TTC549 (cell line): ENCODE results near the gene RALGAPA2.

Experiments
- FAIRE-seq: peaks from 2 replicates; lab custom pipeline; 2012; peaks lifted over from hg19 to GRCh38; lab: Jason Lieb, UNC

RALGAPA2 gene

DNA sequence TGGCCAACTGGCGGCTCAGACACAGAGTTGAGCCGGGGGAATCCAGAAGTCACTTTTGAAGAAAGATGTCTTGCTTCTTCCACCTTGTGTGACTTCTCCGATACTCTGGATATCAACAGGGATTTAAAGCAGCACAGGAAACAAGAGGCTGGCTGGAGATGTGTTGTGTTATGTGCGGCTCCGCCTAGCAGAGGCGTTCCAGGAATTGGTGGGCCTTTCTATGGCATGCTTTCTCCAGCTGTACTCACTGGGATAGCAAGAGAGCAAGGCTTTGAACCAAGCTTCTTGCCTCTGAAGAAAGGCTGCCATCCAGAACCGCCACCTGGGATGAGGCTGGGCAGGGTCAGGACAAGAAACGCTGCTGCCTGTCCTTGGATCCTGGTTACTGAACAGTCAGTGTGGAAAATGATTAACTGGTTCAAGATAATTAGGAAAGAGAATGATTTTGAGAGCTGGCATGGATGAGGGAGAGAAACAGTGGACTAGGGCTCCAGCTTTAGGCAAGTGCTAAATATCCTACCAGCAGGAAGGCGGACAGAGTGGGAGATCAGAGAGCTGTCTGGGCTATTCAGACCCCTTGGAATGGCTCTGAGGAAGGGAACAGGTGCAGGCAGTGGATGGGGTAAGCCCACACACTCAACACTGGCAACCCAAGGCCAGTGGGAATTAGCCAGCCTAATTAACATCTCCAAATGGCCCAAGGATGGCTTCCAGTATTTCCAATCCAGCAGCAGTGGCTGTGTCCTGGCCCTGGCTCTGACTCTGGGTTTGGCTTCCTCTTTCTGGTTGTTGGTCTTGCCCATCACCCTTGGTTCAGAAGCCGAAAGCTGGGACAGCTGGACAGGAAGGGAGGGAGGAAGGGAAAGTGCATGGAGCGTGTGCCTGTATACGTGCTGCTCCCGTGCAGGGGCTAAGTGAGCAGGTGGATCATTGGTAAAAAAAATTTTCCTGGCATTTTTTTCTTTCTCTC, 312.6 kb downstream of the RALGAPA2 start:
- FAIRE-seq, result no peak

- FAIRE-seq, result no peak
Measured at GRCh38 chr20:20398123-20398522, 314.3 kb downstream of the RALGAPA2 start.

DNA sequence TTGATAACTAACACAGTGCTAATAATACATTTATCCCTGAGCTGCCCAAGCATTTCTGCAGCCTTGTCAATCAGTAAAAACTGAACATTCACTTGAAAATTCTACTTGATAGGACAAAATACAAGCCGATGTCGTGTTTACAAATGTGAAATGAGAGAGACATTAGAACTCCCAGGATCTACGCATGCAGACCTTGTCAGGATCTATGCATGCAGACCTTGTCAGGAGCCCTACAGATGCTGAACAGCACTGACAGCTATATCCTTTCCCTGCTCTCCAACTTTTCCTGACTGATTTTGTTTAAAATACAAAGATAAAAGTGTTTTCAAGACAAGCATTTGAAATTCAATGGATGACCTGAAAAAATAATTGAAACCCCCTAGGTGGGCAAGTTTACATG, 315.6 kb downstream of the RALGAPA2 start:
- no peak for FAIRE-seq

- no peak for FAIRE-seq
Measured at GRCh38 chr20:20395903-20396568, 316.4 kb downstream of the RALGAPA2 start.

DNA sequence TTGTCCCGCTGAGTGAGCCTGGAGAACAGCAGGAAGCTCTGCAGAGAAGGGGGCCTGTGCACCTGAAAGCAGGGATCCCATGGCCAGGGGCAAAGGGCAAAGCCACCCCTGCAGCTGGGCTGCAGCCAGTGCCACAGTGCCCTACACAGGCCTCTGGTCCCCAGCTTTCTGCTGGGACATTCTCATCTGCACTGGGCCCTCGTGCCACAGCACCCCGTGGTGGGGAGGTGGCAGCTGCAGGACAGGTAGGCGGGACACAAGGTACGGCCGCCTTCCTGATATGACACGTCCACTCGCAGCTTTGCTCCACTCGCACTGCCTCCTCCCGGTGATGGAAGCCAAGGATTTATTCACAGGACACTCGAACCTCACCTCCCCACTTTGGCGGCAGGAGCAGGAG, 317.4 kb downstream of the RALGAPA2 start:
- no peak for FAIRE-seq

DNA sequence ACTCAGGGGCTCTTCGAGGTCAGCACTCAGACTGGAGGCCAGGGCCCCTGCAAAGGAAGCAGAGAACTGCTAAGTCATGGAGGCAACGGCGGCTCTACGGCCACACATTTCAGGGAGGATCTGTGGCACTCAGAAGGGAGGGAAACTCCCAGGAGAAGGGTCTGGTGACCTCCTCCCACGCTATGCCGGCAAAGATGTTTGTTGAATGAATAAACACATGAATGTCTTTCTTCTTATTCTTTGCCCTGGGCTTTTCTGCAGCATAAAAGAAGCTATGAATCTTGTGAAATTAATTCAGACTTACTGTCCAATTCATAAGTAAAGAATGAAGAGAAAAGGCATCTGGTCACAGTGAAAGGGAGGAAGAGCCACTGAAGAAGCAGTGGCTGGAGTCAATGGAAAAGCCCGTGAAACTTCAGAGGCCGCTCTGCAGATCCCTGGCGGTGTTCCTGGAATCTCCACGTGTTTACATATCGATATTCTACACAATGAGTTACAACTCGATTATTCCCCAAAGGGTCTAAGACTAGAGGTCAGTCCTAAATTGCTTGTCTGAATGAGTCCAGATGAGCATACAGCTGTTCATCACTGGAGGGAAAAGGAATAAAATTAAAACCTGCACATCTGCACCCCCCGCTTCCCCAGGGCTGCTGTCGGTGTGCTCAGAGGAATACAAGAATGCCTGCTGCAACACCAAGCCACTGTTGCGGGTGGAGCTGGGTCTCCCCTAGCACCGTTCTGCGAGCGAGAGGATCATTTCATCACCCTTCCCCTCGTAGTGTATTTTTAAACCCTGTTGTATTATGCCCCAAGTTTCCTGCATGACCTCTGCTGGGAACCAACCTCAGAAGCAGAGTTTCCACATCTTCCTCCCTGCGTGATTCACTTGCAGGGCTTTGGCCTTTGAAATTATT, 319.0 kb downstream of the RALGAPA2 start:
- FAIRE-seq, result no peak

GRCh38 chr20:20391766-20392165, 320.7 kb downstream of the RALGAPA2 start:
- FAIRE-seq, result no peak

DNA sequence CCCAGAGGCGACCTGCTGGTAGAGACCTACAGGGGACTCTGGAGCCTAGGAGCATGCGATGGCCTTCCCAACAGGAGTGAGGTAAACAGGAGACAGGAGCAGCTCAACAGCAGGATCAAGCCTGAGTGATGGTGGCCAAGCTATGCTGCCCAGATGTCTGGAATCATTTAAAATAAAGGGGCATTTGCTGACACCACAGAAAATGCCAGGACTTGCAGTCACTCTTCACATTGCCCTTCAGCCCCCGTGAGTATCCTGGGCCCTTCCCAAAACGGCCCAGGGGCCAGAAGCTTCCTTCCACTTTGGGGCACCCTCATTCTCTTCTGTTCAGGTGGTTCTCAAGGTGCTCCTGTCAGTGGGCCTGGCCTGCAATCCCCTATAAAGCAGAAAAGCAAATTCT, 321.3 kb downstream of the RALGAPA2 start:
- no peak for FAIRE-seq

DNA sequence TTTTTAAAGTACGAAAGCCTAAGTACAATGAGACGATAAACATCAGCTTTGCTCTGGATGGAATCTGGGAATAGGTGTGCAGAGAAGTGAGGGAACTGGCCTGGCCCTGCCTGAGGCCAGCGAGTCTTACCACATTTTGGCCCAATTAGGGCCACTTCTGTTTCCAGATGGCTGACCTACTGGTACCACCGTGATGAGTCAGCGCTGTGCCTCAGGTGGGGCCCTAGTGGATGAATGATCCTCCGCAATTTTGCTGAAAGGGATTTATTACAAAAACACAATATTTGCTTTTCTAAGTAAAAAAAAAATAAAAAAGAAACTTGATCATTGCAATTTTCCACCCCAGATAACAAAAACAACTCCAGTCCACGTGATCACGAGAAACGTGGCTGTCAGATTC, 322.1 kb downstream of the RALGAPA2 start:
- no peak for FAIRE-seq

DNA sequence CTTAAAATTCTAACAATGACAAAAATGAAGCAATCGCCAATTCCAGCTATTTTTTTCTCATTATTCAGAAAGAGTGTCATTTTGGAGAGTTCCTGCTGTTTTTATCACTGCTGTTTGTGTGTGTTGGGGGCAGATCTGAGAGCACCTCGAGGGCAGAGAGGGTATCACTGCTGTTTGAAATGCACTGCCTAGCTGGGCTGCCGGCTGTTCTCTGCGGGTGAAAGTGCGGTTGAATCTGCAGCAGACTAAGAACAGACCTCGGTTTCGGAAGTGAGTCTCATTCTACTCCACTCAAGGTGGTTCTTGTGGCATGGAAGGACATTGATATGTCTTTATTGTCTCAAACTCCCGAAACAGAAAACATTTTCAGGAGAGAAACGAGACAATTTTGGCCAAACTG, 326.3 kb downstream of the RALGAPA2 start:
- no peak for FAIRE-seq

DNA sequence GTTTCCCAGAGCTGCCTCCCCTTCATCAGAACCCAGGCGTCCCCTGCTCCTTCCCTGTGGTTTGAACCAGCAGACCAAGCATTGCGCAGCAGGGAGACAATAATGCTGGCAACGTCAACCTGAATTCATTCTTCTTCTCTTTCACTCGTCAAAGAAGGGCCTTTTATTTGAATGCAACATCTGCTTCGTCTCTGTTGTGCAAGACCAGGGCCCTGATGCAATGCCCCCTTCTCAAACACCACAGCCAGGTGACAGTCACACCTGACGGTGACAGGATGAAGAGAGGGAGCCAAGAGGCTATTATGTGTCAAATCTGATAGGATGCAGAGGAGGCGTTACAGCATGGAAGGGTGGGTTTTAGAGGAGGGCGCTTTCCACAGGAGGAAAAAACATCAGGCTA, 336.6 kb downstream of the RALGAPA2 start:
- FAIRE-seq, result no peak

DNA sequence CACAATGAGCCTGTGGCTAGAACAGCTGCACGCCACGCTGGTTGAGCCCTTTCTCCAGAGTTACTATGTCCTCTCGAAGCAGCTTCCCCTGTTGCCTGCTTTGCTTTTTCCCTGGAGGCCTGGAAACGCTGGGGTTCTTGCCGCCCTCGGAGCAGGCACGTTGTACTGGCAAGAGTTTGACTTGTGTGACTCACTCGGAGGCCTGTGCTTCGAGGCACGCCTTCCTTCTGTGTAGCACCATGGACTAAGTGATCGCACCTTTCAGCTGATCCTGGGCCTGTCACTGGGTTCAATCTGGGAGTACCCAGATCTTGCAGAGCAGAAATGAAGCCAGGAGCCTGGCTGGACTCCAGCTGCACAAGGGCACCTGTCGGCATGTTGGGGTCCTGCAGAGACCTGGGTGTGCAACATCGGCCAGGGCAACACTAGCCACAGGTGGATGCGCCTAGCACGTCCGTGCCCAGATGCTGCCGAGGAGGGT, 339.3 kb downstream of the RALGAPA2 start:
- FAIRE-seq, result no peak

GRCh38 chr20:20371681-20372080, 340.8 kb downstream of the RALGAPA2 start:
- no peak for FAIRE-seq

- no peak for FAIRE-seq
Measured at GRCh38 chr20:20371083-20371482, 341.4 kb downstream of the RALGAPA2 start.

DNA sequence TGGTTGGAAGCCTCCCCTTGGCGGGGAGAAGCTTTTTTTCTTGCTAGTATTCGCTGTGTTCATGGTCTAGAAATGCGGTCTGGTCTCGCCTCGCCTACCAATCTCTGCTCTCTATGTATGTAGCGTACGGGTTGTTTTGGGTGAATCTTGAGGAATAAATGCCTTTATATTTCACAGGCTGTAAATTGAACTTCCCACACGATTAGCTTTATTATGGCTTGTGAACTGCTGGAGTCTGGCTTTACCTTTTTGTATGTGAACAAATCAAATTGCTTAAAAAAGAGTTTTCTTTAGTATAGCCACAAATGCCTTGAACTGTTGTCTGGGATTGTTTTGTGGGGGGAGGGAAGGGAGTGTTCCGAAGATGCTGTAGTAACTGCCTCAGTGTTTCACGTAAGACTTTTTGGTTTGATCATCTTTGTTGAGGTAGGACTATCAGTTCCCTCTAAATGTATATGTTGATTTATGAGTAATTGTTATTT, 342.3 kb downstream of the RALGAPA2 start:
- no peak for FAIRE-seq

DNA sequence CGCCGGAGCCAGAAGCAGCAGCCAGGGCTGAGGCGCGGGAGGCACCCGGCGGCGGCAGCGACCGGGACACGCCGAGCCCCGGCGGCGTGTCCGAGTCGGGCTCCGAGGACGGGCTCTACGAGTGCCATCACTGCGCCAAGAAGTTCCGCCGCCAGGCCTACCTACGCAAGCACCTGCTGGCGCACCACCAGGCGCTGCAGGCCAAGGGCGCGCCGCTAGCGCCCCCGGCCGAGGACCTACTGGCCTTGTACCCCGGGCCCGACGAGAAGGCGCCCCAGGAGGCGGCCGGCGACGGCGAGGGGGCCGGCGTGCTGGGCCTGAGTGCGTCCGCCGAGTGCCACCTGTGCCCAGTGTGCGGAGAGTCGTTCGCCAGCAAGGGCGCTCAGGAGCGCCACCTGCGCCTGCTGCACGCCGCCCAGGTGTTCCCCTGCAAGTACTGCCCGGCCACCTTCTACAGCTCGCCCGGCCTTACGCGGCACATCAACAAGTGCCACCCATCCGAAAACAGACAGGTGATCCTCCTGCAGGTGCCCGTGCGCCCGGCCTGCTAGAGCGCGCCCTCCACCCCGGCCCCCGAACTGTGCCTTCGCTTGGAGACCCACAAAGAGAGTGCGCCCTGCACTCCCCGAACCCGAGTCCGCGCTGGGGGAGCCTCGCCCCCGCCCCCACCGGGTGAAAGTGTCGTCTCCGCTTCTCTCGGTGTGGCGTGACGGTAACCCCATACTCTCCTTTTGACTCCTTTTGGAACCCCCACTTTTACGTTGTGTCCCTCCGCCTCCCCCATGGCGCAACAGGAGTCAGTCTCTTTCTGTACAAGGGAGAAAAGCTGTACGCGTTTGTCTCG, 343.0 kb downstream of the RALGAPA2 start:
- FAIRE-seq, result no peak

DNA sequence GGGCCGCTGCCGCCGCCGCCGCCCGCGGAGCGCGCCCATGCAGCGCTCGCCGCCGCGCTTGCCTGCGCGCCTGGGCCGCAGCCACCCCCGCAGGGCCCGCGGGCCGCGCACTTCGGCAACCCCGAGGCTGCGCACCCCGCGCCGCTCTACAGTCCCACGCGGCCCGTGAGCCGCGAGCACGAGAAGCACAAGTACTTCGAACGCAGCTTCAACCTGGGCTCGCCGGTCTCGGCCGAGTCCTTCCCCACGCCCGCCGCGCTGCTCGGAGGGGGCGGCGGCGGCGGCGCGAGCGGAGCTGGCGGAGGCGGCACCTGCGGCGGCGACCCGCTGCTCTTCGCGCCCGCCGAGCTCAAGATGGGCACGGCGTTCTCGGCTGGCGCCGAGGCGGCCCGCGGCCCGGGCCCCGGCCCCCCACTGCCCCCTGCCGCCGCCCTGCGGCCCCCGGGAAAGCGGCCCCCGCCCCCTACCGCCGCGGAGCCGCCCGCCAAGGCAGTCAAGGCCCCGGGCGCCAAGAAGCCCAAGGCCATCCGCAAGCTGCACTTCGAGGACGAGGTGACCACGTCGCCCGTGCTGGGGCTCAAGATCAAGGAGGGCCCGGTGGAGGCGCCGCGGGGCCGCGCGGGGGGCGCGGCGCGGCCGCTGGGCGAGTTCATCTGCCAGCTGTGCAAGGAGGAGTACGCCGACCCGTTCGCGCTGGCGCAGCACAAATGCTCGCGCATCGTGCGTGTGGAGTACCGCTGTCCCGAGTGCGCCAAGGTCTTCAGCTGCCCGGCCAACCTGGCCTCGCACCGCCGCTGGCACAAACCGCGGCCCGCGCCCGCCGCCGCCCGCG, 343.8 kb downstream of the RALGAPA2 start:
- FAIRE-seq, result no peak

DNA sequence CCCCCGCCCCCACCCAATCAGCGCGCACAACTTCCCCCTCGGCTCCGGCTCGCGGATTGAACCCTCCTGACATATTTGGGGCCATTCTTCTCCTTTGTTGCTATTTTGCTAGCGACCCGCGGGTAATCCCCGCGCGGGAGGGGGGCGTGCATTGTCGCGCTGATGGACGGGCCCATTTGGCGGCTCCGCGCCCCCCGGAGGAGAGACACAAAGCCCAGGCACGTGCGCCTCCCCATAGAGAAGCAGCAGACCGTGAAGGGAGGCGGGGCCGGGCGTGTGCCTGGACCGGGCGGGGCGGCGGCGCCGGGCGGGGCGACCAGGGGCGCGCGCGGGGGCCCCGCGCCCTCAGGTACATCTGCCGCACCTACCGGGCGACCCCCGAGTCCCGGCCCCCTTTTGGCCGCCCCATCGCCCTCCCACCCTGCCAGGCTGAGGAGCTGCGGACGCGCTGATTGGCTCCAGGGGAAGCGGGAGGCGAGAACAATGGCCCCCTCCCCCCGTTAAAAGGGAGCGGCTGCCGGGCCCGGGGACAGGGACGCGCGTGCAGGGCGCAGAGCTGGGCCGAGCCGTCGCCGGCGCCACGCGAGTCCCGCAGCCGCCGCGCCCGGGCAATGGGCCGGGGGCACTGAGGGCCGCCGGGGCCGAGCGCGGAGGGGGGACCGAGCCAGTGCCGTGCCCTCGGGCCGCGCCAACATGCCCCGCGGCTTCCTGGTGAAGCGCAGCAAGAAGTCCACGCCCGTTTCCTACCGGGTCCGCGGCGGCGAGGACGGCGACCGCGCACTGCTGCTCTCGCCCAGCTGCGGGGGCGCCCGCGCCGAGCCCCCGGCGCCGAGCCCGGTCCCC, 344.6 kb downstream of the RALGAPA2 start, which contains the start of gene INSM1:
INSM1 (plus strand) TSS at position 530 of the 843 bp plus-strand sequence; CDS start at position 694, 164 bp downstream.
- FAIRE-seq, result no peak

- no peak for FAIRE-seq
Measured at GRCh38 chr20:20366876-20367574, 345.4 kb downstream of the RALGAPA2 start.
